H1 (cell line): Measurements from ENCODE around the gene MAGI2. TPM values are rescaled to one million over a fixed set of nuclear protein-coding genes. Genes with fewer than 3 reads are reported as not detected.

Experiments used
- BACH1 ChIP-seq: IDR thresholded peaks from 2 replicates; pipeline ENCODE4 v1.6.1; 2012; ENCODE audit warnings: low read length, improper control_type of control experiment
- EZH2 ChIP-seq: fragments of 200-600 bp; sonication (generic); IDR thresholded peaks from 2 replicates; pipeline ENCODE4 v1.7.1; 2012; ENCODE audit warnings: low read depth, mild to moderate bottlenecking, moderate library complexity, low read length, inconsistent platforms; ENCODE audit not compliant: severe bottlenecking
- GTF2F1 ChIP-seq: IDR thresholded peaks from 2 replicates; pipeline ENCODE4 v1.6.1; 2012; ENCODE audit warnings: low read depth, low read length, improper control_type of control experiment, borderline replicate concordance
- KDM5A ChIP-seq: fragments of 200-600 bp; IDR thresholded peaks from 2 replicates; pipeline ENCODE4 v1.7.1; 2012; ENCODE audit warnings: mild to moderate bottlenecking, low read length, inconsistent platforms, mixed read lengths
- RAD21 ChIP-seq, 2 experiments: IDR thresholded peaks in 1 of 2; conservative IDR thresholded peaks in 1 of 2; 2 replicates each; pipeline ENCODE4 v1.6.1; 2011; ENCODE audit warnings: low read depth in 2 of 2, low read length in 2 of 2, improper control_type of control experiment in 1 of 2, inconsistent platforms in 1 of 2, mild to moderate bottlenecking in 1 of 2, moderate library complexity in 1 of 2
- RBBP5 ChIP-seq: IDR thresholded peaks from 2 replicates; pipeline ENCODE4 v1.7.1; 2012; ENCODE audit warnings: low read depth, mild to moderate bottlenecking, inconsistent platforms, low read length, moderate library complexity, borderline replicate concordance
- SAP30 ChIP-seq: fragments of 300-600 bp; sonication (generic); IDR thresholded peaks from 2 replicates; pipeline ENCODE4 v1.7.1; 2012; ENCODE audit warnings: low read length, moderate library complexity, mild to moderate bottlenecking, inconsistent platforms; ENCODE audit not compliant: insufficient read depth, insufficient replicate concordance
- polyA plus RNA-seq, 7 experiments: library from polyadenylated mRNA; depleted of rRNA in 3 of 7; stranded (reverse) in 5 of 7; unstranded in 2 of 7; fragments of >200 nt in 5 of 7; fragments of 200-250 nt in 2 of 7; gene quantifications; 1 replicate in 5 of 7; 2 replicates in 1 of 7; 4 replicates in 1 of 7; pipeline versions ENCODE4 v1.2.1 to v1.2.3, GENCODE V29; 2011 to 2013; ENCODE audit warnings: missing spikeins in 2 of 7, mixed read lengths in 2 of 7
- total RNA-seq: library from RNA; stranded (reverse); fragmentation: NEBNext Ultra II Directional; extraction: Animal tissue kit (Norgen Biotek cat#: 25700); gene quantifications from 2 replicates; pipeline ENCODE4 v1.2.1, GENCODE V29; 2021
- TF ChIP-seq, protein P1 (sequence below): fragments of 300-600 bp; sonication (generic); IDR thresholded peaks from 2 replicates; pipeline ENCODE4 v1.7.1; 2012; ENCODE audit warnings: low read length, moderate library complexity, mild to moderate bottlenecking, inconsistent platforms; ENCODE audit not compliant: insufficient replicate concordance
- TF ChIP-seq, protein P2 (sequence below): IDR thresholded peaks from 2 replicates; pipeline ENCODE4 v1.6.1; 2012; ENCODE audit warnings: inconsistent platforms

MAGI2 gene
- total and polyA plus RNA-seq, 2 of the 8 experiments (the other 6 are each of a cell fraction or from before 2014, with no cell fraction given) = 6.0 to 27.3 TPM

DNA sequence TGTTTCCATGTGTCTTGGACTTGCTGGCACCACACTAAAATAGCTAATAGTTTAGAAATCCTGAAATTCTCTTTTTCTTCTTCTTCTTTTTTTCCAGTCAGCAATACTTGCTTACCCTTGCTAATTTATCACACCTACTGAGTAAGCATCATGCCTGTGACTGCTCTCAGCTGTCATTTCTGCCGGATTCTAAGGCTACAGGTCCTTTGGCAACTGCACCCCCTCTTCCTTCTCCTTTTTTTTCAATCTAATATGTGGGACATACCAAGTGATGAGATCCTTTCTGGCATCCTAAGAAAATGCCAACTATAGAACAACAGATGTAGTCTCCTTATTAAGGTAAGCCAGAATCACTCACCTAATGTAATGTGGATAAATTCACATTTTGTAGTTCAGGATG, 444.7 kb downstream of the MAGI2 start (continued):
- TF ChIP-seq, protein P1, sequence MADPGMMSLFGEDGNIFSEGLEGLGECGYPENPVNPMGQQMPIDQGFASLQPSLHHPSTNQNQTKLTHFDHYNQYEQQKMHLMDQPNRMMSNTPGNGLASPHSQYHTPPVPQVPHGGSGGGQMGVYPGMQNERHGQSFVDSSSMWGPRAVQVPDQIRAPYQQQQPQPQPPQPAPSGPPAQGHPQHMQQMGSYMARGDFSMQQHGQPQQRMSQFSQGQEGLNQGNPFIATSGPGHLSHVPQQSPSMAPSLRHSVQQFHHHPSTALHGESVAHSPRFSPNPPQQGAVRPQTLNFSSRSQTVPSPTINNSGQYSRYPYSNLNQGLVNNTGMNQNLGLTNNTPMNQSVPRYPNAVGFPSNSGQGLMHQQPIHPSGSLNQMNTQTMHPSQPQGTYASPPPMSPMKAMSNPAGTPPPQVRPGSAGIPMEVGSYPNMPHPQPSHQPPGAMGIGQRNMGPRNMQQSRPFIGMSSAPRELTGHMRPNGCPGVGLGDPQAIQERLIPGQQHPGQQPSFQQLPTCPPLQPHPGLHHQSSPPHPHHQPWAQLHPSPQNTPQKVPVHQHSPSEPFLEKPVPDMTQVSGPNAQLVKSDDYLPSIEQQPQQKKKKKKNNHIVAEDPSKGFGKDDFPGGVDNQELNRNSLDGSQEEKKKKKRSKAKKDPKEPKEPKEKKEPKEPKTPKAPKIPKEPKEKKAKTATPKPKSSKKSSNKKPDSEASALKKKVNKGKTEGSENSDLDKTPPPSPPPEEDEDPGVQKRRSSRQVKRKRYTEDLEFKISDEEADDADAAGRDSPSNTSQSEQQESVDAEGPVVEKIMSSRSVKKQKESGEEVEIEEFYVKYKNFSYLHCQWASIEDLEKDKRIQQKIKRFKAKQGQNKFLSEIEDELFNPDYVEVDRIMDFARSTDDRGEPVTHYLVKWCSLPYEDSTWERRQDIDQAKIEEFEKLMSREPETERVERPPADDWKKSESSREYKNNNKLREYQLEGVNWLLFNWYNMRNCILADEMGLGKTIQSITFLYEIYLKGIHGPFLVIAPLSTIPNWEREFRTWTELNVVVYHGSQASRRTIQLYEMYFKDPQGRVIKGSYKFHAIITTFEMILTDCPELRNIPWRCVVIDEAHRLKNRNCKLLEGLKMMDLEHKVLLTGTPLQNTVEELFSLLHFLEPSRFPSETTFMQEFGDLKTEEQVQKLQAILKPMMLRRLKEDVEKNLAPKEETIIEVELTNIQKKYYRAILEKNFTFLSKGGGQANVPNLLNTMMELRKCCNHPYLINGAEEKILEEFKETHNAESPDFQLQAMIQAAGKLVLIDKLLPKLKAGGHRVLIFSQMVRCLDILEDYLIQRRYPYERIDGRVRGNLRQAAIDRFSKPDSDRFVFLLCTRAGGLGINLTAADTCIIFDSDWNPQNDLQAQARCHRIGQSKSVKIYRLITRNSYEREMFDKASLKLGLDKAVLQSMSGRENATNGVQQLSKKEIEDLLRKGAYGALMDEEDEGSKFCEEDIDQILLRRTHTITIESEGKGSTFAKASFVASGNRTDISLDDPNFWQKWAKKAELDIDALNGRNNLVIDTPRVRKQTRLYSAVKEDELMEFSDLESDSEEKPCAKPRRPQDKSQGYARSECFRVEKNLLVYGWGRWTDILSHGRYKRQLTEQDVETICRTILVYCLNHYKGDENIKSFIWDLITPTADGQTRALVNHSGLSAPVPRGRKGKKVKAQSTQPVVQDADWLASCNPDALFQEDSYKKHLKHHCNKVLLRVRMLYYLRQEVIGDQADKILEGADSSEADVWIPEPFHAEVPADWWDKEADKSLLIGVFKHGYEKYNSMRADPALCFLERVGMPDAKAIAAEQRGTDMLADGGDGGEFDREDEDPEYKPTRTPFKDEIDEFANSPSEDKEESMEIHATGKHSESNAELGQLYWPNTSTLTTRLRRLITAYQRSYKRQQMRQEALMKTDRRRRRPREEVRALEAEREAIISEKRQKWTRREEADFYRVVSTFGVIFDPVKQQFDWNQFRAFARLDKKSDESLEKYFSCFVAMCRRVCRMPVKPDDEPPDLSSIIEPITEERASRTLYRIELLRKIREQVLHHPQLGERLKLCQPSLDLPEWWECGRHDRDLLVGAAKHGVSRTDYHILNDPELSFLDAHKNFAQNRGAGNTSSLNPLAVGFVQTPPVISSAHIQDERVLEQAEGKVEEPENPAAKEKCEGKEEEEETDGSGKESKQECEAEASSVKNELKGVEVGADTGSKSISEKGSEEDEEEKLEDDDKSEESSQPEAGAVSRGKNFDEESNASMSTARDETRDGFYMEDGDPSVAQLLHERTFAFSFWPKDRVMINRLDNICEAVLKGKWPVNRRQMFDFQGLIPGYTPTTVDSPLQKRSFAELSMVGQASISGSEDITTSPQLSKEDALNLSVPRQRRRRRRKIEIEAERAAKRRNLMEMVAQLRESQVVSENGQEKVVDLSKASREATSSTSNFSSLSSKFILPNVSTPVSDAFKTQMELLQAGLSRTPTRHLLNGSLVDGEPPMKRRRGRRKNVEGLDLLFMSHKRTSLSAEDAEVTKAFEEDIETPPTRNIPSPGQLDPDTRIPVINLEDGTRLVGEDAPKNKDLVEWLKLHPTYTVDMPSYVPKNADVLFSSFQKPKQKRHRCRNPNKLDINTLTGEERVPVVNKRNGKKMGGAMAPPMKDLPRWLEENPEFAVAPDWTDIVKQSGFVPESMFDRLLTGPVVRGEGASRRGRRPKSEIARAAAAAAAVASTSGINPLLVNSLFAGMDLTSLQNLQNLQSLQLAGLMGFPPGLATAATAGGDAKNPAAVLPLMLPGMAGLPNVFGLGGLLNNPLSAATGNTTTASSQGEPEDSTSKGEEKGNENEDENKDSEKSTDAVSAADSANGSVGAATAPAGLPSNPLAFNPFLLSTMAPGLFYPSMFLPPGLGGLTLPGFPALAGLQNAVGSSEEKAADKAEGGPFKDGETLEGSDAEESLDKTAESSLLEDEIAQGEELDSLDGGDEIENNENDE = no peak
- no peak for TF ChIP-seq EZH2
- no peak for TF ChIP-seq BACH1
- TF ChIP-seq GTF2F1 = no peak
- no peak for TF ChIP-seq RBBP5
- no peak for TF ChIP-seq KDM5A
- TF ChIP-seq RAD21 (IDR thresholded peaks at IDR 0.05 in 1 of 2, conservative IDR thresholded peaks at IDR 0.05 in 1 of 2; ENCODE audit: low read depth in 2 of 2, low read length in 2 of 2) = no peak
- TF ChIP-seq, protein P2, sequence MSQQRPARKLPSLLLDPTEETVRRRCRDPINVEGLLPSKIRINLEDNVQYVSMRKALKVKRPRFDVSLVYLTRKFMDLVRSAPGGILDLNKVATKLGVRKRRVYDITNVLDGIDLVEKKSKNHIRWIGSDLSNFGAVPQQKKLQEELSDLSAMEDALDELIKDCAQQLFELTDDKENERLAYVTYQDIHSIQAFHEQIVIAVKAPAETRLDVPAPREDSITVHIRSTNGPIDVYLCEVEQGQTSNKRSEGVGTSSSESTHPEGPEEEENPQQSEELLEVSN = no peak
- no peak for TF ChIP-seq SAP30
